ENCODE results near the gene CCL4.
"Not testable (repeated sequence)": the region's sequence is repeated elsewhere in the genome, so short reads cannot be mapped to it uniquely, and the experiment has no call there.

CCL4 gene

DNA sequence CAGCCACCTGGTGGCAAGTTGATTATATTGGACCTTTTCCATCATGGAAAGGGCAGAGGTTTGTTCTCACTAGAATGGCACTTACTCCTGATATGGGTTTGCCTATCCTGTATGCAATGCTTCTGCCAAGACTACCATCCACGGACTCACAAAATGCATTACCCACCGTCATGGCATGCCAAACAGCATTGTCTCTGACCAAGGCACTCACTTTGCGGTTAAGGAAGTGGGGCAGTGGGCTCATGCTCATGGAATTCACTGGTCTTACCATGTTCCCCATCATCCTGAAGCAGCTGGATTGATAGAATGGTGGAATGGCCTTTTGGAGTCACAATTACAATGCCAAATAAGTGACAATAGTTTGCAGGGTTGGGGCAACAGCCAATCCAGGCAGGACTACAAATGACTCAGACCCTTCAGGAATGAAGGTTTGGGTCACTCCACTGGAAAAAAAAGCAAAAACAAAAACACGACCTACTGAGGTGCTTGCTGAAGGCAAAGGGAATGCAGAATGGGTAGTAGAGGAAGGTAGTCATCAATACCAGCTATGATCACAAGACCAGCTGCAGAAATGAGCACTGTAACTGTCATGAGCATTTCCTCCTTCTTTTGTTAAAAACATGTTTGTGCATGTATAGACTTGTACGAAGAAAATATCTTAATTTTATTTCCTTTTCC, 11.5 kb downstream of the CCL4 start:
- in situ Hi-C loops (cut with MboI; ENCODE audit: low sequenced_read_pairs), result loop anchor here (5.0 kb wide), 1 partner anchor 67 kb away; no protein-coding TSS in a partner anchor

DNA sequence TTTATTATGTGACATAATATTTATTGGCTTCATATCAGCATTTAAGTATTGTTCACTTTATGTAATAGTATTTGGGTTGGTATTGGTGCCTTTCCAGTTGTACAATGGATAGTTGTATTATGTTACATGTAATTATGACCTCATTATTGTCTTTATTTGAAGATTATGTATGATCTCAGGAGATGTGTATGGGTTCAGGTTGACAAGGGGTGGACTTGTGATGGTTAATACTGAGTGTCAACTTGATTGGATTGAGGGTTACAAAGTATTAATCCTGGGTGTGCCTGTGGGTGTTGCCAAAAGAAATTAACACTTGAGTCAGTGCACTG, 12.0 kb downstream of the CCL4 start:
- in situ Hi-C loops (cut with MboI; ENCODE audit: low sequenced_read_pairs), result not testable (repeated sequence)

DNA sequence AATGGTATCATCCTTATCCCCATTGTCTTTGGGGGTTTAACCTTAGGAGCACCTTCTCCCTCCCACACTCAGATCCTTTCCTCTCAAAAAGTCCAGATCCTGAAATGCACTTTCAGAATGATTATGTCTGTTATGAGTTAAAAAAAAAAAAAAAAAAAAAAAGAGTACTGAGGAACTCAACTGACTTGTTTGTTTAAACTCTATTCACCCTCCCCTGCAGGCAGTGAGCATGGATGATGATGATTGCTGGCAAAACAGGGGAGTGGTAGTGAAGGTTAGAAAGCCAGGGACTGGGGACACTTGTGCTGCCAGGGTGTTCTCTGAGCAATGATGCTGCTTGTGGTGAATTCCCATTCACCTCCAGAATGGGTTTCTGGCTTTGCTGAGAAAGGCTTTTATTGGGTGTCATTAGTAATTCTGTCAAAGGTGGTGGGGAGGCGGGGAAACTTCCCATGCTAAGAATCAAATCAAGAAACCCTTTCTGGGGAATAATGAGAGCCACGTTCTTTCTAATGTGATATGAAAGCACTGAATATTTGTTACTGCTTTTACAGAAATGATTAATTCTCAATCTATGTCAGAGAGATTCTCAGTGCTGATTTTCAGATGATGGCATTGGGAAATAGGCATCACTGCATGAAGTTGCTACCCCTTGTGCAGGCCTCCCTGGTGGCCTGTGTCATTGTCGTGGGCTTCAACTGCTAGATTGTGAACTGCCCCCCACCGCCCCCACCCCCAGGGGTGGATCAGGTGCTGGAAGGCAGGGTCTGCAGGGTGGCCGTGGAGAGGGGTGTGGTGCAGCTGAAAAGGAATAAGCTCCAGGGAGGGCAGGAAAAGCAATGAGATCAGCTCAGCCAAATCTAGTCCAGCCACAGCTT, 14.1 kb downstream of the CCL4 start:
- in situ Hi-C loops (cut with MboI; ENCODE audit: low sequenced_read_pairs), result no loop called here

DNA sequence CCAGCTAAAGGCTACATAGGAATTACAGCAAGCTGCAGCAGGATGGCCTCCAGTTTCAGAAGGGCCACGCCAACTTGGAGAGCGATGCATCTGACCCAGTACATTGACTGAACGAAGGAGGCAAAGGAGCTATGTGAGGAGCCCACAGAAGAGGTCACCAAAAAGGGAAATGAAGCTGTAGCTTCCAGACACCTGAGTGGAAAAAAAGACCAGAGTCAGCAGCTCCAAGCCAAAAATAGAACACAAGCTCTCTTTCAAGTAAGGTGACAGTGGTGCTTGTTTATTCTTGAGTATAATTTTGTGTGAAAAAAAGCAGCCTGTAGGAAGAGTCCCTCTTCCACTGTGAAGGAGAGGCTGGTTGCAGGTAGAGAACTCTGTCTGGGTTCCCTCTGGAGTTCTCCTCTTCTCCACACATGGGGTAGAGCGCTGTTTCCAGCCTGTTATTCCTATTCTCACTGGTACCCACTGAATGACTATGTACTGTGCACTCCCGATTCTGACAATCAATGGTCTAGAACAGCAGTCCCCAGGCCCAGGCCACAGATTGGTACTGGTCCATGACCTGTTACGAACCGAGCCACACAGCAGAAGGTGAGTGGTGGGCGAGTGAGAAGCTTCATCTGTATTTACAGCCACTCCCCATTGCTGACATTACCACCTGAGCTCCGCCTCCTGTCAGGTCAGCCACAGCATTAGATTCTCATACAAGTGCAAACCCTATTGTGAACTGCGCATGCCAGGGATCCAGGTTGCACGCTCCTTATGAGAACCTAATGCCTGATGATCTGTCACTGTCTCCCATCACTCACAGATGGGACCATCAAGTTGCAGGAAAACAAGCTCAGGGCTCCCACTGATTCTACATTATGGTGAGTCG, 15.1 kb downstream of the CCL4 start:
- in situ Hi-C loops (cut with MboI; ENCODE audit: low sequenced_read_pairs), result no loop called here

DNA sequence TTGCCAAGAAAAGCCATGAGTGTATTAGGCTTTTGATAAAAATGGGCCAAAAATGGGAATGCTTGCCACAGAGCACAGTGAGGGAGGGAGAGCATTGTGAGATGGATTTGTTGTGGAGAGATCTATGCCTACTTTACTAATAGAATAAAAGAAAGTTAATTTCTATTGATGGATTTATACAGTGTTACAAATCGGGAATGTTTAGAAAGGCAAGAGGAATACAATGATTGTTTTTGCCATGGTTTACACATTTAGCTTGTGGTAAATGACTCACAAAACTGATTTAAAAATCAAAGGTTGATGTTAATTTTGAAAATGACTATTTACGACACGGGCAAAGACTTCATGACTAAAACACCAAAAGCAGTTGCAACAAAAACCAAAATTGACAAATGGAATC, 16.6 kb downstream of the CCL4 start:
- in situ Hi-C loops (cut with MboI; ENCODE audit: low sequenced_read_pairs), result no loop called here

DNA sequence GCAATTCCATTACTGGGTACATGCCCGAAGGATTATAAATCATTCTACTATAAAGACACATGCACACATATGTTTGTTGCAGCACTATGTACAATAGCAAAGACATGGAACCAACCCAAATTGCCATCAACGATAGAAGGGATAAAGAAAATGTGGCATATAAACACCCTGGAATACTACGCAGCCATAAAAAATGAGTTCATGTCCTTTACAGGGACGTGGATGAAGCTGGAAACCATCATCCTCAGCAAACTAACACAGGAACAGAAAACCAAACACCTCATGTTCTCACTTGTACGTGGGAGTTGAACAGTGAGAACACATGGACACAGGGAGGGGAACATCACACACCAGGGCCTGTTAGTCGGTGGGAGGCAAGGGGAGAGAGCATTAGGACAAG, 17.5 kb downstream of the CCL4 start:
- in situ Hi-C loops (cut with MboI; ENCODE audit: low sequenced_read_pairs), result not testable (repeated sequence)

DNA sequence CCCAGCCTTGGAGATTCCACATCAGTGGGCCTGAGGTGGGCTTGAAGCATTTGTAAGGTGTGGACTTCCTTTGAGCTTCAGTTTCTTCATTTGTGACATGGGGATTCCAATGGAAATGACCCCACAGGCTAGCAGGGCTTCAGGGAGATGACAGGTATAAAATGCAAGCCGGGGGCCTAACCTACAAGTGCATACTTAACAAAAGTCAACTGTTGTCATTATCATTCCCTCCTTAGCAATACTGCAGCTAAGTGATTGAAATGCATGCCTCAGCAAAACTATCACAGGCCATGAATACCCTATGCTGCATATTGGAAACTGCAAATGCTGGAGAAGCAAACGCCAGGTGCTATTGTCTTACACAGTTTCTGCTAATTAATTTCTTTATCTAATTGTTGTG, 19.8 kb downstream of the CCL4 start:
- in situ Hi-C loops (cut with MboI; ENCODE audit: low sequenced_read_pairs), result no loop called here

DNA sequence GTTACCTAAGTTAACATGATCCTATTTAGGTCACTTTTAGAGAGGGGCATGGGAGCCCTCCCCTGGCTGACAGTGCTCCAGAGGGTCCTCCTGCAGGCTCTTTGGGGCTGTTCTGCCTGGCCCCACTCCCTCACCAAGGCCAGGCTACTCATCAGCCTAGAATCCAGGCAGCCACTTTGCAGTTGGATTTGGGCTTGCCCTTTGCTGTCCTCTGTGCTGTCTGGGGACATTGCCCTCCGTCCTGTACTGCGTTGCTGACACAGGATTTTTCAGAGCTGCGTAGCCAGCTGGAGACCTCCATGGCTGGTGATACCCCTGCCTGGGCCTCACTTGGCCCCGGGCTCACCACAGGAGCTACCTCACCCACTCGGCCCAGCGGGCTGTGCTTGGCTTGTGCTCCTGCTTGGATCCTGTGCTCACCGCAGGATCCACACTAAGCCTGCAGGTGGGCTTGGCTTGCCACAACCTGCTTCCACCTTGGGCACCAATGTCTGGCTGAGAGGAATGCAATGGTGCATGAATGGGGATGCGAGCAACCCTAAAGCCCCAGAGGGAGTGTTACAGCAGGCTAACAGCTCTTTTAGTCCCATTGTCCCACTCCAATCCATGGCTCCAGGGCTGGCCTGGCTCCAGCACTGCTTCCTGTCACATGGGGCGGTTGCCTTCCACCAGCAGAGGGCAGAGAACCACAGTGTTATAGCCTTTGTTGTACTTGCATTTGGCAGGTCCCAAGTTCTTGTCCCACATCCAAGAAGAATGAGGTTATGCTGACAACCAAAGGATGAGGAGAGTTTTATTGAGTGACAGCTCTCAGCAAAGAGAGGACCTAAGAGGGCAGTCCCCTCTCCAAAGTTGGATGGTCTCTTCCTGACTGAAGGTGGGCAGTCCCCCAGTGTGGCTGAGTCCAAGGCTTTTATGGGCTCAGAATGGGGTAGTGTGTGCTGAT, 21.5 kb downstream of the CCL4 start:
- in situ Hi-C loops (cut with MboI; ENCODE audit: low sequenced_read_pairs), result loop anchor here (25.0 kb wide), 1 partner anchor 362 kb away; the partner anchor contains the start of gene ZNHIT3

DNA sequence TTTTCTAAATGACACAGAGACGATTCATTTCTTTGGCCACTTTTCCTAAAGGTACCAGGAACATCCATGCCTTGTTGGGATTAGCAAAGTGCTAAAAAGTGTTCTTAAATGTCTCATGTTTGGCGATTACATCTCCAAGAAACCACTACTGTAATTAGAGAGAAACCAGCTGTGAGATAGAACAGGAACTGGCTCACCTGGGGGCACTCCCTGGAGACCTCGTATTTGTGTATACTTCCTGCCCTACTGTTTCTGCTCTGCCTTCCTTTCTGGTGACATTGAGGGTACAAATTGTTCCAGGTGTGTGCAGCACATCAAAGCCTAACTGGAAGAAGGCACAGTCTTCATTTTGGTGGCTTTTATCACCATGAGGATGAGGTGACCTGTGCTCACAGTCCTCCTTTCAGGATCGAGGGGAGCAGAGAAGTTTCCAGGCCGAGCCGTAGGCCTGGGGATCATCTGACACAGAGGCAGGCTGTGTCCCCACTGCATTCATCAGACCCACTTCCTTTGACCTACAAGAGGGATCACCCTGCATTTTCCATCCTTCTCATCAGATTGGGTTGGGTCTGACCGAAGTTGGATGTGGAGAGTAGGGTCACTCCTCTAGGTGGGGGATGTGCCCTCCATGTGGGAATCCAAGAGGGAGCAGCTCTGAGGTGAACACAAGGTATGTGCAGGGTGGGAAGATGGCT, 23.7 kb downstream of the CCL4 start:
- in situ Hi-C loops (cut with MboI; ENCODE audit: low sequenced_read_pairs), result loop anchor here (25.0 kb wide), 1 partner anchor 360 kb away; the partner anchor contains the start of gene ZNHIT3

DNA sequence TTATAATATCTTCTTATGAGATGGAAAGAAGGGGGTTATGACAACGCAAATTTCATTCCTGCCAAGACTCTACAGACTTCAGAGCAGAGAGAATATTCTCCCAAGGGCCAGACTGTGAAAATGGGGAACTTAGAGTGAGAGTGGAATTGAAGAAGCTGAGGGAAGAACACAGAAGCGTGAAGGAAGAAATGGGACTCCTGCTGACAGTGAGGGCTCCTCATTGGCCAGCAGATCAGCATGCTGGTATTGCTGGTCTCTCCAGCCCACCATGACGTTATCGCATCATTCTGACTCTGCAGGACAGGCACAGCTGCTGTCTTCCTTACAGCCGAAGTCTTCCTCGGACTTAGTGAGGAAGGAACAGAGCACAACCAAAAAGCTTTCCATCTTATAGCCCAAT, 24.3 kb downstream of the CCL4 start:
- in situ Hi-C loops (cut with MboI; ENCODE audit: low sequenced_read_pairs), result loop anchor here (25.0 kb wide), 1 partner anchor 359 kb away; the partner anchor contains the start of gene ZNHIT3

DNA sequence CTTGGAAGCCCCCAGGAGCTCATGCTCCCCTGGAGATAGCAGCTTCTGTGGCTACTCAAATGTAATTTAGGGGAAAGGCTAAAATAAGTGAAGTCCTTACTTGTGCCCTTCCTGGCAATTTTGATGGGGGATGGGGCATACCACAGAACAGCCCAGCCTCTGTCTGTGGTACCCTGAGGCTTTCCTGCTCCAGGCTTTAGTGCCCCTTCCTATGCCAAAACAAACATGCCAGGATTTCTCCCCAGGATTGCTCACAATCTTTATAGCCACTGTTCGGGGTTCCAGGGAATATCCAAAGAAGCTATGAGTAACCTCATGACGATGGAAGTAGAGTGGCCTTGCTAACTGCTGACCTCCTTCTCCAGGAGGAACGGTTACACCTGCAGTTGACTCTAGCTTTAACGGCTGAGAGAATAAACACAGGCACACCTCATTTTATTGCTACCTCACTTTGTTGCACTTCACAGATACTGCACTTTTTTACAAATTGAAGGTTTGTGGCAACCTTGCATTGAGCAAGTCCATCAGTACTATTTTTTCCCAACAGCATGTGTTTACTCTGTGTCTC, 24.9 kb downstream of the CCL4 start:
- in situ Hi-C loops (cut with MboI; ENCODE audit: low sequenced_read_pairs), result loop anchor here (25.0 kb wide), 1 partner anchor 359 kb away; the partner anchor contains the start of gene ZNHIT3

DNA sequence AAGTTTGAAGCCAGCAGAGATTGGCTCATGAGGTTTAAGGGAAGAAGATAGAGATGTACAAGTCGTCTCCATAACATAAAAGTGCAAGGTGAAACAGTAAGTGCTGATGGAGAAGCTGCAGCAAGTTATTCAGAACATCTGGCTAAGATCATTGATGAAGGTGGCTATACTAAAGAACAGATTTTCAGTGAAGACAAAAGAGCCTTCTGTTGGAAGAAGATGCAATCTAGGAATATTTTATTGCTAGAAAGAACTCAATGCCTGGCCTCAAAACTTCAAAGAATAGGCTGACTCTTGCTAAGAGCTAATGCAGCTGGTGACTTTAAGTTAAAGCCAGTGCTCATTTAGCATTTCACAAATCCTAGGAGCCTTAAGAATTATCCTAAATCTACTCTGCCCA, 26.0 kb downstream of the CCL4 start:
- in situ Hi-C loops (cut with MboI; ENCODE audit: low sequenced_read_pairs), result loop anchor here (10.0 to 25.0 kb wide), 3 partner anchors 55 to 358 kb away; partner anchors contain the start of gene ZNHIT3

DNA sequence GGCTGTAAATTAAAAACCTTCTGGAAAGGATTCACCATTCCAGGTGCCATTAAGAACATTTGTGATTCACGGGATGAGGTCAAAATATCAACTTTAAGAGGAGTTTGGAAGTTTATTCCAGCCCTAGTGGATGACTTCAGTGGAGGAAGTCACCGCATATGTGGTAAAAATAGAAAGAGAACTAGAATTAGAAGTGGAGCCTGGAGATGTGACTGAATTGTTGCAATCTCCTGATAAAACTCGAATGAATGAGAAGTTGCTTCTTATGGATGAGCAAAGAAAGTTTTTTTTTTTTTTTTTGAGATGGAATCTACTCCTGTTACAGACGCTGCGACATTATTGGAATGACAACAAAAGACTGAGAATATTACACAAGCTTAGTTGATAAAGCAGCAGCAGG, 26.7 kb downstream of the CCL4 start:
- in situ Hi-C loops (cut with MboI; ENCODE audit: low sequenced_read_pairs), result loop anchor here (10.0 to 25.0 kb wide), 3 partner anchors 56 to 357 kb away; partner anchors contain the start of gene ZNHIT3

DNA sequence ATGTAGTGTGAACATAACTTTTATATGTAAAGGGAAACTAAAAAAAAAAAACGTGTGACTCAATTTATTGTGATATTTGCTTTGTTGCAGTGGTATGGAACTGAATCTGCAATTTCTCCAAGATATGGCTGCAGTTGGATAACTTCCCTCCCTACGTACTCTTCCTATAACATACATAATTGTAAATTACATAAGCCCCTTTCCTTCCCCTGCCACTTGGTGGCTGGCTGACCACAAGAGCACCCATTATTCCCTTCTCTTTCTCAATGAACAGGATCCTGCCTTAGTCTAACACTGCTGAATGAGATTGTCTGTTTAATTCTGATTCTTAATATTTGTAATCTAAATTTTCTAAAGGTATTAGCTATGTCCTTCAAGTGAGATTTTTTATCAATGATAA, 27.8 kb downstream of the CCL4 start:
- in situ Hi-C loops (cut with MboI; ENCODE audit: low sequenced_read_pairs), result loop anchor here (10.0 to 25.0 kb wide), 3 partner anchors 57 to 356 kb away; partner anchors contain the start of gene ZNHIT3

DNA sequence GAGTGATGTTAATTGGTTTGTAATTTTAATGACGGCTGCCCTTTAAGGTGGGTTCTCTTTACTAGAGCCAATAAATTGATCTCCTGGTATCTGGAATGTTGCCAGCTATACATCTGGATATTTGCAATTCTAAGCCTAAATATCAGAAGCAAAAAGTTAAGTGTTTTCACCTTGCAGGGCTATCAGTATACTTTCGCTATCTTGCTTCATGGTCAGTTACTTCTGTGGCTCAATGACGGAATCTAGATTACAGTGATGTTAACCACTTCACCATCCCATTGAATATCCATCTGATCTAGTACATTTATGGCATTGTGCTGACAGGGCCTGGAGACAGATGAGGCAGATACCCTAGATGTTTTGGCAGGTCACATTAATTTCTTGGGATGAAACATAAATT, 28.3 kb downstream of the CCL4 start:
- in situ Hi-C loops (cut with MboI; ENCODE audit: low sequenced_read_pairs), result loop anchor here (10.0 to 25.0 kb wide), 3 partner anchors 57 to 355 kb away; partner anchors contain the start of gene ZNHIT3

DNA sequence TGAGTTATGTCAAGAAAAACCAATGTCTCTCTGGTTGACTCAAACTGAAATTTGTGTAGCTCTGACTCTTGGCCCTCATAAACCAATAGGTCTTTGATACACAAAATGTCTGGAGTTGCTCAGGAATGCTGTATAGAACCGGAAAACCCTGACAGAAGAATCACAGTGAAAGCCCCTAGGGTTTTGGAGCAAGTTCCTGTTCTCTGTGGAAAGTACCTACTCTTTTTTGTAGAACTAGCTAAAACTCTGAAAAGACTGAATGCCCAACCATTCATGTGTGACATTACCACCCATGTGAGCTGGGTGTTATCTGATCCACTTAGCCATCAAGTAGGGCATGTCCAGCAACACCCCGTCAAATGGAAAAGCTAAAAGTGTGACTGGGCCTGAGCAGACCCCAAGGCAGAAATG, 28.8 kb downstream of the CCL4 start:
- in situ Hi-C loops (cut with MboI; ENCODE audit: low sequenced_read_pairs), result loop anchor here (10.0 to 25.0 kb wide), 3 partner anchors 58 to 355 kb away; partner anchors contain the start of gene ZNHIT3

DNA sequence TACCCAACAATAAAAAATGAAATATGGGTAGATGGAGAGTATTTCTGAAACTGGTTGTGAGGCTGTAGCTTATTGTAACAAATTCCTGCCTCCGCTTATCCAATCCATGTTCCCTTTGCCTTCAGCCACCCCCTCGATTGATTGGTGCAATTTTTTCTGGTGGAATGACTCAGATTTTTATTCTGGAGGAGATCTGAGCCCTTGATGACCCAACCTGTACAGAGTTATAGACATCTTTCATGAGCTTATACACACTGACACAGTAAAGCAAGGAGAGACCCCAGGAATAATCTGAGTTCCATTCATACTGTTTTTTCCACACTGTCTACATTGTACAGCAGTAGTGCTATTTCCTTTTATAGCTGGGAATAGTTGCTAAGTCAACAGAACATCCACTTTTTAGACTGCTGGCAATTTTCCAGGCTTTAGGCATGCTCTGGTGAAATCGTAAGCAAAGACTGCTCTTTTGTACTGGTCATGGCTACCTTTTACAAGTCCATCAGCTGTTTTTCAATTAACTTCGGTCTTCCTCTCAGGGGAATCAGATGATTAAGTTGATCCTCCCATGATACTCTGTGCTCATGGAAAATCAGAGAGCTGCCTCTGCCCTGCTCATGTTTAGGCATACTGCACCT, 30.1 kb downstream of the CCL4 start:
- in situ Hi-C loops (cut with MboI; ENCODE audit: low sequenced_read_pairs), result loop anchor here (10.0 to 25.0 kb wide), 3 partner anchors 59 to 354 kb away; partner anchors contain the start of gene ZNHIT3

DNA sequence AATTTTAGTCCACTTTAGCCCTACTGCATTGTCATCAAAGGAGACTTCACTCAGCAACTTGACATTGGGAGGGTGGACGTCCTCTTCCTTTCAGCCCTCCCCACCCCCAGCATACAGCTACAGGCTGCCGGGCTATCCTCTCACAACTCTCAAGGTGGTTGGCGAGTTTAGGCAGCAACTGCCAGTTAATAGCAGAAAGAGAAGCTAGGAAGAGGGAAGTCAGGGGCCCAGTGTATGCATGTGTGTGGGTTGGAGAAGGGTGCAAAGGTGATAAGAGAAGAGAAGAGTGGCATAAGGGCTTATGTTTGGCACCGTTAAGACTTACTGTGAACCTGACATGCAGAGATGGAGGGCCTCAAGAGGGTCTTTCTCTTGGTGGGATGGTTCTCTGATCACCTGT, 31.8 kb downstream of the CCL4 start:
- in situ Hi-C loops (cut with MboI; ENCODE audit: low sequenced_read_pairs), result loop anchor here (10.0 to 25.0 kb wide), 3 partner anchors 61 to 352 kb away; partner anchors contain the start of gene ZNHIT3

Measured in HL-60/S4 (cell line).